Nephron progenitor cell (in vitro differentiated cells): ENCODE measurements around the gene IFI27L1.

ENCODE experiments used
- DNase-seq: peaks from one replicate; pipeline ENCODE4 v3.0.0; 2021
- H3K27ac Mint-ChIP-seq: 2 replicates; pipeline ENCODE4 v1.8.0; 2021; ENCODE audit warnings: mild to moderate bottlenecking, moderate library complexity, mixed read lengths
- H3K27me3 Mint-ChIP-seq: 2 replicates; pipeline ENCODE4 v1.8.0; 2021; ENCODE audit warnings: mild to moderate bottlenecking, low read depth, mixed read lengths; ENCODE audit not compliant: poor library complexity
- H3K36me3 Mint-ChIP-seq: 2 replicates; pipeline ENCODE4 v1.8.0; 2021; ENCODE audit warnings: low read depth, mixed read lengths
- H3K4me1 Mint-ChIP-seq: 2 replicates; pipeline ENCODE4 v1.8.0; 2021; ENCODE audit warnings: mixed read lengths
- H3K4me3 Mint-ChIP-seq: 2 replicates; pipeline ENCODE4 v1.8.0; 2021; ENCODE audit warnings: mild to moderate bottlenecking, moderate library complexity, mixed read lengths
- H3K9me3 Mint-ChIP-seq: 2 replicates; pipeline ENCODE4 v1.8.0; 2021; ENCODE audit warnings: mild to moderate bottlenecking, moderate library complexity, mixed read lengths
- TF ChIP-seq, protein P1 (sequence below): fragments of 200-600 bp; sonication (generic); IDR thresholded peaks from 2 replicates; pipeline ENCODE4 v1.5.0; 2021; ENCODE audit warnings: antibody characterized with exemption

IFI27L1 gene

DNA sequence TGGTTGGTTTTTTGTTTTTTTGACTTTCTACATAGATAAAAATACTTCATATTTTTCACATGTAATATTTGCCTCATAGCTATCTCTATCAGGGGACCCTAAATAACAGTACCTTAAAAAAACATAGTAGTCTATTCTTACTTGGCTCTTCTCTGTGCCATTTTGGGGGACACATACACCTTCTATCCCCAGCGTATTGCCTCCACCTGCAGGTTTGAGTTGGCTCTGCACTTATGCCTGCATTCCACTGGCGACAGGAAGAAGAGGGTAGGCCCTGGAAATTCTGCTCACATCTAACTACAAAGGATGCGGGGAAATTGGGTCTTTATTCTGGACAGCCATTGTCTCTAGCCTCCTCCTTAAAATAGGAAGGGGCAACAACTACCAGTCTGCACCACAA is 62.1 kb downstream of the IFI27L1 start:
- H3K36me3 Mint-ChIP-seq = no peaks in the 10 kb centered on the region
- peak; percentile 20 for DNase-seq
- H3K4me1 Mint-ChIP-seq = peaks cover 11% of the 10 kb centered on the region
- TF ChIP-seq, protein P1, sequence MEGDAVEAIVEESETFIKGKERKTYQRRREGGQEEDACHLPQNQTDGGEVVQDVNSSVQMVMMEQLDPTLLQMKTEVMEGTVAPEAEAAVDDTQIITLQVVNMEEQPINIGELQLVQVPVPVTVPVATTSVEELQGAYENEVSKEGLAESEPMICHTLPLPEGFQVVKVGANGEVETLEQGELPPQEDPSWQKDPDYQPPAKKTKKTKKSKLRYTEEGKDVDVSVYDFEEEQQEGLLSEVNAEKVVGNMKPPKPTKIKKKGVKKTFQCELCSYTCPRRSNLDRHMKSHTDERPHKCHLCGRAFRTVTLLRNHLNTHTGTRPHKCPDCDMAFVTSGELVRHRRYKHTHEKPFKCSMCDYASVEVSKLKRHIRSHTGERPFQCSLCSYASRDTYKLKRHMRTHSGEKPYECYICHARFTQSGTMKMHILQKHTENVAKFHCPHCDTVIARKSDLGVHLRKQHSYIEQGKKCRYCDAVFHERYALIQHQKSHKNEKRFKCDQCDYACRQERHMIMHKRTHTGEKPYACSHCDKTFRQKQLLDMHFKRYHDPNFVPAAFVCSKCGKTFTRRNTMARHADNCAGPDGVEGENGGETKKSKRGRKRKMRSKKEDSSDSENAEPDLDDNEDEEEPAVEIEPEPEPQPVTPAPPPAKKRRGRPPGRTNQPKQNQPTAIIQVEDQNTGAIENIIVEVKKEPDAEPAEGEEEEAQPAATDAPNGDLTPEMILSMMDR = peak; percentile 51
- peaks cover 9% of the 10 kb centered on the region for H3K27me3 Mint-ChIP-seq
- no peak overlapping the region for H3K4me3 Mint-ChIP-seq
- H3K27ac Mint-ChIP-seq = no peak overlapping the region
- no peaks in the 10 kb centered on the region for H3K9me3 Mint-ChIP-seq

DNA sequence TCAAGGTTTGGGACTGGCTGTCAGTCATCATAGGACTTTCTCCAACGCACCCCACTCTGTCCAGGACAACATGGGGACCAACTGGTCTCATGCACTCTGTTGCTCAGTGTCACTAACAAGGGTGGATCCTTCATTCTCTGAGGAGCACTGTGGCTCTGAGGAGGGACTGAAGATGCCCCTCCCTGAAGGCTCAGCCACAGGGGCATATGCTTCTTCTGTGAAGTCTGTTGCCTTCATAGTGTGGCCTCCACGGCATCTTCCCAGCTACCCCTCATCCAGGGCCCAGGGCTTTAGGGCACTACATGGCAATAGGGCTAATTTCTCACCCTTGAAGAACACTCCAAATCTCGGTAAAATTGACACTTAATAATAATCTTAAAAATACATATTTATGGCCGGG is 62.6 kb downstream of the IFI27L1 start:
- no peaks in the 10 kb centered on the region for H3K9me3 Mint-ChIP-seq
- TF ChIP-seq, protein P1 = no peak
- peaks cover 10% of the 10 kb centered on the region for H3K27me3 Mint-ChIP-seq
- H3K36me3 Mint-ChIP-seq = no peaks in the 10 kb centered on the region
- DNase-seq = no peak
- no peak overlapping the region for H3K27ac Mint-ChIP-seq
- H3K4me3 Mint-ChIP-seq = no peak overlapping the region
- H3K4me1 Mint-ChIP-seq = peaks cover 10% of the 10 kb centered on the region

DNA sequence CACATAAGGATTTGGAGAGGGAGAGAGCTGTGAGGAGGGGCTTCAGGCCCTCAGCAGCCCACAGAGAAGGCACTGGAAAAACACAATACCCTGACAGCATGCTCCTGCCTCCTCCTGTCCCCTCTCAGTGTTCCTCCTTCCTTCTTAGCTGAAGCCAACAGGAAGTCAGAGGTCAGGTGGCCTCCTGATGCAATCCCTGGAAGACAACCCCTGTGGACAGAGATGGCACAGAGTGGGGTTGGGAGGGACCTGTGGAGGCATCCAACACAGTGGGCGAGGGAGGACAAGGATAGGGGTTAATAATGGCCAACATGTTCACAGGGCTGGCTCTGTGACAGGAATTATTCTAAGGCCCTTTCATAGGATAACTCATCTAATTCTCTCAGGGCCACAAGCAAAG is 63.7 kb downstream of the IFI27L1 start:
- Mint-ChIP-seq H3K4me1 (peaks cover 7% of the 10 kb centered on the region), H3K36me3 (no peaks in the 10 kb centered on the region), H3K27me3 (peaks cover 20% of the 10 kb centered on the region), H3K4me3 (no peak overlapping the region), H3K9me3 (no peaks in the 10 kb centered on the region), H3K27ac (no peak overlapping the region)
- TF ChIP-seq, protein P1 = no peak
- DNase-seq = no peak

DNA sequence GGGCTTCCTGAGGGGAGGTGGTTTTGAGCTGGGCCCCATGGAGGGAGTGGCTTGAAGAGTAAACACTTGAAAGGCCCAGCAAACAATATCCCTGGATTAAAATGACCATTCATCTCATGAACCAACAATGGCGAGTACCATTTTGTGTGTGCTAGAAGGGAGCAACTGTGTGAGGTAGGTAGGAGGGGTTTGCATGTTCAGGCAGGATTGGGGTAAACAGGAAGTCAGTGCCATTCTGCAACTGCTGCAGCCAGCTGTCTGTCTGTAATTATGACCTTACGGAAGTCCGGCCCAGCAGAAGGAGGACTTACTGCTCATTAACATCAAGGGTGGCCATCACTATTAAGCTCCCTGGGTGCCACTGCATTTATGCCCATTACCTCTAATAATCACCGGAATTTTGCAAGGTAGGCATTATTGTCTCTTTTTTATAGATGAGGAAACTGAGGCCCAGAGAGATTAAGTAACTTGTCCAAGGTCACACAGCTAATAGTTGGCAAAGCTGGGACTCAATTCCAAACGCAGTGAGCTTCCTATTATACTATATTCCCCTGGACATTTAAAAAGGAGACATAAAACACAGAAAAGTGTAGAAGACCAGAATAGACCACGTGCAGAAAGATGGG is 64.9 kb downstream of the IFI27L1 start:
- H3K27ac Mint-ChIP-seq = no peak overlapping the region
- H3K4me3 Mint-ChIP-seq = no peak overlapping the region
- no peaks in the 10 kb centered on the region for H3K36me3 Mint-ChIP-seq
- no peak for DNase-seq
- peaks cover 7% of the 10 kb centered on the region for H3K4me1 Mint-ChIP-seq
- TF ChIP-seq, protein P1 = no peak
- H3K9me3 Mint-ChIP-seq = no peaks in the 10 kb centered on the region
- H3K27me3 Mint-ChIP-seq = peaks cover 26% of the 10 kb centered on the region
